Measurements from ENCODE around the gene CDKL5.
"Not testable (repeated sequence)": the region's sequence is repeated elsewhere in the genome, so short reads cannot be mapped to it uniquely, and the experiment has no call there.

The CDKL5 gene

GRCh38 chrX:18425199-18426003 is at the start of gene CDKL5:
Gene CDKL5, plus strand, starts transcription at chrX:18425608. Its CDS starts 81,489 bp downstream, at chrX:18507097.
- DNase-seq (ENCODE audit: low read depth in 2 of 2) = peak; percentile 88 to 93

- DNase-seq (ENCODE audit: low read depth in 2 of 2) = no peak
These were observed 47.6 kb upstream of the CDKL5 start for GRCh38 chrX:18377796-18378195.

GRCh38 chrX:18389966-18390365 is 35.4 kb upstream of the CDKL5 start:
- DNase-seq (ENCODE audit: low read depth in 2 of 2) = no peak

GRCh38 chrX:18390941-18391538 is 34.4 kb upstream of the CDKL5 start:
- DNase-seq (ENCODE audit: low read depth in 2 of 2) = peak; percentile 40 to 67

- no peak for DNase-seq (ENCODE audit: low read depth in 2 of 2)
These were observed 30.9 kb upstream of the CDKL5 start for GRCh38 chrX:18394477-18394876.

- no peak for DNase-seq (ENCODE audit: low read depth in 2 of 2)
These were observed 23.6 kb upstream of the CDKL5 start for GRCh38 chrX:18401848-18402213.

- no peak for DNase-seq (ENCODE audit: low read depth in 2 of 2)
These were observed 18.7 kb upstream of the CDKL5 start for GRCh38 chrX:18406531-18407266.

- no peak for DNase-seq (ENCODE audit: low read depth in 2 of 2)
These were observed 15.4 kb upstream of the CDKL5 start for GRCh38 chrX:18410038-18410437.

GRCh38 chrX:18415386-18415785 is 10.0 kb upstream of the CDKL5 start:
- no peak for DNase-seq (ENCODE audit: low read depth in 2 of 2)

- no peak for DNase-seq (ENCODE audit: low read depth in 2 of 2)
These were observed 3.1 kb upstream of the CDKL5 start for GRCh38 chrX:18422325-18422724.

GRCh38 chrX:18422886-18423285 is 2.5 kb upstream of the CDKL5 start:
- DNase-seq (ENCODE audit: low read depth in 2 of 2) = no peak

- DNase-seq (ENCODE audit: low read depth in 2 of 2) = no peak
These were observed 768 bp upstream of the CDKL5 start for GRCh38 chrX:18424482-18425198.

- DNase-seq (ENCODE audit: low read depth in 2 of 2) = no peak
These were observed 554 bp downstream of the CDKL5 start for GRCh38 chrX:18426004-18426320.

GRCh38 chrX:18428006-18428405 is 2.6 kb downstream of the CDKL5 start:
- DNase-seq (ENCODE audit: low read depth in 2 of 2) = no peak

- not testable (repeated sequence) for DNase-seq (ENCODE audit: low read depth in 2 of 2)
These were observed 7.9 kb downstream of the CDKL5 start for GRCh38 chrX:18433288-18433687.

GRCh38 chrX:18434896-18435295 is 9.5 kb downstream of the CDKL5 start:
- no peak for DNase-seq (ENCODE audit: low read depth in 2 of 2)

GRCh38 chrX:18436017-18436416 is 10.6 kb downstream of the CDKL5 start:
- DNase-seq (ENCODE audit: low read depth in 2 of 2) = no peak

- DNase-seq (ENCODE audit: low read depth in 2 of 2) = no peak
These were observed 15.4 kb downstream of the CDKL5 start for GRCh38 chrX:18440835-18441234.

- DNase-seq (ENCODE audit: low read depth in 2 of 2) = no peak
These were observed 16.5 kb downstream of the CDKL5 start for GRCh38 chrX:18441780-18442367.

GRCh38 chrX:18448416-18448815 is 23.0 kb downstream of the CDKL5 start:
- no peak for DNase-seq (ENCODE audit: low read depth in 2 of 2)

- no peak for DNase-seq (ENCODE audit: low read depth in 2 of 2)
These were observed 23.8 kb downstream of the CDKL5 start for GRCh38 chrX:18449236-18449635.

GRCh38 chrX:18455384-18455783 is 30.0 kb downstream of the CDKL5 start:
- DNase-seq (ENCODE audit: low read depth in 2 of 2) = no peak

Measured in activated CD4-positive, alpha-beta T cell treated with anti-CD3 and anti-CD28 coated beads for 24 hours (primary cell).